HG03159 (cell line): Measurements from ENCODE around the gene SMARCC1.
"Not testable (repeated sequence)": the region's sequence is repeated elsewhere in the genome, so short reads cannot be mapped to it uniquely, and the experiment has no call there.

Experiments
- ATAC-seq: cut with Tn5 transposase; IDR thresholded peaks from one replicate; pipeline ENCODE4 v1.9.1; 2021; ENCODE audit warnings: mild to moderate bottlenecking, moderate library complexity; ENCODE audit not compliant: unreplicated experiment

The SMARCC1 gene

DNA sequence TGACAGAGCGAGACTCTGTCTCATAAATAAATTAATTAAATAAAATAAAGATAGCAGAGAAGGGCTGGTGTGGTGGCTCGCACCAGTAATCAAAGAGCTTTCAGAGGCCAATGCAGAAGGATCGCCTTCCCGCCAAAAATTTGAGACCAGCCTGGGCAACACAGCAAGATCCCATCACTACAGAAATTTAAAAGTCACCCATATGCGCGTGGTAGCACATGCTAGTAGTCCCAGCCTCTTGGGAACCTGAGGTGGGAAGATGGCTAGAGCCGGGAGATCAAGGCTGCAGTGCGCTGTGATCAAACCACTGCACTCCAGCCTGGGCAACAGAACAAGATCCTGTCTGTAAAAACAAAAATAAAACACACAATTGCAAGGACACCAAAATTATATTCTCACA, 9.6 kb downstream of the SMARCC1 start:
- no peak for ATAC-seq

DNA sequence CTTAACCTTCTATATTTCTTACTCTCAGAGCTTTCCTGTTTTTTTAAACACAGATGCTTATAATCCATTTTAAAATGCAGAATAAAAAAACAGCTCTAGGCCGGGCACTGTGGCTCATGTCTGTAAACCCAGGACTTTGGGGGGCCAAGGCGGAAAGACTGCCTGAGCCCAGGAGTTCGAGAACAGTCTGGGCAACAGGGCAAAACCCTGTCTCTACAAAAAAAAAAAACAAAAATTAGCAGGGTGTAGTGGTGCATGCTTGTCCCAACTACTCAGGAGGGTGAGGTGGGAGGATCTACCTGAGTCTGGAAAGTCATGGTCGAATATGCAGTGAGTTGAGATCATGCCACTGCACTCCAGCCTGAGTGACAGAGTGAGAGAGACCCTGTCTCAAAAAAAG, 15.5 kb downstream of the SMARCC1 start:
- no peak for ATAC-seq

DNA sequence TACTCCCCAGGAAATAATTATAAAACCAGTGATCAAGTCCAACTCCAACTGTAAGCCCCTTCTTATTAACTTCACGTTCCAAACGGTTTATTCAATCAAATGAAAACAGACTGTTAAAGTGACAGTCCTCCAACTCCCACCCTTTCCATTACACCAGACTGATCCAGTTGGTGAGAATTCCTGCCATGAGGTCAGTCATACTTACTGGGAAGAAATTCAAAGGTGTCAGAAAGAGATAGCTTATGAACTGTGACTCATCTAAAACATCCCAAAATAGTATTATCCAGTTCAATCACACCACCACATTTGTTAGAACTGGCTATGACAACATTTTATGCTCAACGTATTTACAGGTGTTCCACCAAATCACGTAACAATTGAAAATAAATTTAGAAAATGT, 19.5 kb downstream of the SMARCC1 start:
- ATAC-seq = no peak

DNA sequence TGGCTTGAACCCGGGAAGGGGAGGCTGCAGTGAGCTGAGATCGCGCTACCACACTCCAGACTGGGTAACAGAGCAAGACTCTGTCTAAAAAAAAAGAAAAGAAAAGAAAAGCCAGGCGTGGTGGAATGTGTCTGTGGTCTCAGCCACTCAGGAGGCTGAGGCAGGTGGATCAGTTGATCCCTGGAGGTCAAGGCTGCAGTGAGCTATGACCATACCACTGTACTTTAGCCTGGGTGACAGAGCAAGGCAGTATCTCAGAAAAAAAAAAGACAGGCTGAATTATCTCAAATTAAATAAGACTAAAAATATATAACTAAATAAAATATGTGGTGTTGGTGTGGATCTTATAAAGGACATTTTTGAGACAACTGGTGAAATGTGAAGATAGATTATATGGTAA, 20.6 kb downstream of the SMARCC1 start:
- no peak for ATAC-seq

DNA sequence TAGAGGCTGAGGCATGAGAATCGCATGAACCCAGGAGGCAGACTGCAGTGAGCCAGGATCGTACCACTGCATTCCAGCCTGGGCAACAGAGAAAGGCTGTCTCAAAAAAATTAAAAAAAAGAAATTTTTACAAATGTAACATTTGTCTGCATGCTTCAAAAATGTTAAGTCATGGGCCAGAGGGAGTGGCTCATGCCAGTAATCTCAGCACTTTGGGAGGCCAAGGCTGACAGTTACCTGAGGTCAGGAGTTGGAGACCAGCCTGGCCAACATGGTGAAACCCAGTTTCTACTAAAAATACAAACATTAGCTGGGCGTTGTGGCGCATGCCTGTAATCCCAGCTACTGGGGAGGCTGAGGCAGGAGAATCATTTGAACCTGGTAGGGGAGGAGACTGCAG, 21.5 kb downstream of the SMARCC1 start:
- not testable (repeated sequence) for ATAC-seq

DNA sequence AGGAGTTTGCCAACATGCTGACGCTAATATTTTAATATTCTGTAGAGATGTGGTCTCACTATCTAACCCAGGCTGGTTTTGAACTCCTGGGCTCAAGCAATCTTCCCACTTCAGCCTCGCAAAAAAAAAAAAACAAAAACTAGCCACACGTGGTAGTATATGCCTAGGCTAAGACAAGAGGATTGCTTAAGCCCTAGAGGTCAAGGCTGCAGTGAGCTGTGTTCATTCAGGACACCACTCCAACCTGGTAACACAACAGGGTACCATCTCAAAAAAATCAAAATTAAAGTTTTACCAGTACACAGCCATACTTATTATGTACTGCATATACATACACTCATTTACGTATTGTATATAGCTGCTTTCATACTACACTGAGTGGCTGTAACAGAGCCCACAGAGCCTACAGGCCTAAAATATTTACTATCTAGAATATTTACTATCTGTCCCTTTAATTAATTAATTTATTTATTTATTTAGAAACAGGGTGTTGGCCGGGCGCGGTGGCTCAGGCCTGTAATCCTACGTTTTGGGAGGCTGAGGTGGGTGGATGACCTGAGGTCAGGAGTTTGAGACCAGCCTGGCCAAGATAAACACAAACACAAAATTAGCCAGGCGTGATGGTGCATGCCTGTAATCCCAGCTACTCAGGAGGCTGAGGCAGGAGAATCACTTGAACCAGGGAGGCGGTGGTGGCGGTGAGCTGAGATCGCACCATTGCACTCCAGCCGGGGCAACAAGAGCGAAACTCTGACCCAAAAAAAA, 23.2 kb downstream of the SMARCC1 start:
- no peak for ATAC-seq

DNA sequence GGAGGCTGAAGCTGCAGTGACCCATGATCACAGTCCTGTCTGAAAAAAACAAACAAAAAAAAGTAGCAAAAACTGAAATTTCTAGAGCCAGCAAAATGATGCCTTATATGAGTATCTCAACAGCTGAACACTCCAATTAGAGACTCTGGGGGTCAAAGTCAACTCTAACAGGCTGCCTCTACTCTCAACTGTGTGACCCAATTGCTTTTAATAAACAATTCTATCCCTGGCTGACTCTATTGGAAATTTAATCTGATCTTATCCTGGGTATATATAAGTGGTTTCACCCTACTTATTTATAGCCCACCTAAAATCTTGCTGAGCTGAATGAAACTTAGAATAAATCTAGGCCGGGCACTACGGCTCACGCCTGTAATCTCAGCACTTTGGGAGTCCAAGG, 29.0 kb downstream of the SMARCC1 start:
- ATAC-seq = no peak

DNA sequence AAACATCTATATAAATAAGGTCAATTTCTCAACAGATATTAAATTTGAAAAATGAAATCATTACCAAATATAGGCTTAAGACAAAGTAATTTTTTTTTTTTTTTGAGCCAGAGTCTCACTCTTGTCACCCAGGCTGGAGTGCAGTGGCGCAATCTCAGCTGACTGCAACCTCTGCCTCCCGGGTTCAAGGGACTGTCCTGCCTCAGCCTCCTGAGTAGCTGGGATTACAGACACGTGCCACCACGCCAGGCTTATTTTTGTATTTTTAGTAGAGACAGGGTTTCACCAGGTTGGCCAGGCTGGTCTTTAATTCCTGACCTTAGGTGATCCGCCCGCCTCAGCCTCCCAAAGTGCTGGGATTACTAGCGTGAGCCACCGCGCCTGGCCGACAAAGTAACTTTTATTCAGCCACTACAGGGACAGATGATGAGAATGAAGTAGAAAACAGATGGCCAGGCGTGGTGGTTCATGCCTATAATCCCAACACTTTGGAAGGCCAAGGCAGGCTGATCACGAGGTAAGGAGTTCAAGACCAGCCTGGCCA, 30.8 kb downstream of the SMARCC1 start:
- not testable (repeated sequence) for ATAC-seq

DNA sequence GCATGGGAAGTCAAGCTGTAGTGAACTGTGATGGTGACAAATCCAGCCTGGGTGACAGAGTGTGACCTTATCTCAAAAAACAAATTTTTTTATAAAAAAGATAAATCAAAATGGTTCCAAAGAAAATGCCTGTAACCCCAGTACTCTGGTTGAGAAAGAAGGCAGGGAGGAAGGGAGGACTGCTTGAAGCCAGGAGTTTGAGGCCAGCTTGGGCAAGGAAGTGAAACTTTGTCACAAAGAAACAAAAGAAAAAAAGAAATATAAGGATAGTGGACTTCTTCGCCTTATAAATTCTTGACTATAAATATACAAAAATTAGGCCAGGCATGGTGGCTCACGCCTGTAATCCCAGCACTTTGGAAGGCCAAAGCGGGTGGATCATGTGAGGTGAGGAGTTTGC, 34.1 kb downstream of the SMARCC1 start:
- ATAC-seq = no peak

DNA sequence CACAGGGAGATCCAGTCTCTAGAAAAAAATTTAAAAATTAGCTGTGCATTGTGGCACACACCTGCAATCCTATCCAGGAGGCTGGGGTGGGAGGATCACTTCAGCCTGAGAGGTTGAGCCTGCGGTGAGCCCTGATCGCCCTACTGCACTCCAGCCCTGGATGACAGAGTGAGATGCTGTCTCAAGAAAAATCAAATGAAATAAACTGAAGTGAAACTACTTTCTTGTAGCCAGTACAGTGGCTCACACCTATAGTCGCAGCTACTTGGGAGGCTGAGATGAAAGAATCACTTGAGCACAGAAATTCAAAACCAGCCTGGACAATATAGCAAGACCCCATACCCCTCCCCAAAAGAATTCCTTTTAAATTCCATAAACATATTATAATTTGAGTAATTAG, 35.4 kb downstream of the SMARCC1 start:
- no peak for ATAC-seq

DNA sequence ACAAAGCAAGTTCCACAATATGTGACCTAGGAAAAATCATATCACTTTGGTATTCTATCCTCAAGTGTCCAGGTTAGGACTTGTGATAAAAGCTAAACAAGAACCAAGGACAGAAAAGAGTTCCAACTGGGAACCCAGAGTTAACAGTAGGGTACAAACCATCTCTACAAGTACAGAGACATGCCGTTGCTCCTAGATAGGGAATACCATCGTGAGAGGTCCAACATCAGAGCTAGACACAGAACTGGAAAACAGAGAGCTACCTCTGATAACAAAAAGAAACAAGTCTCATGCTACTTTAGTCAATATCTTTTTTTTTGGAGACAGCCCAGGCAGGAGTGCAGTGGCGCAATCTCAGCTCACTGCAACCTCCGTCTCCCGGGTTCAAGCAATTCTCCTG, 37.8 kb downstream of the SMARCC1 start:
- ATAC-seq = no peak

DNA sequence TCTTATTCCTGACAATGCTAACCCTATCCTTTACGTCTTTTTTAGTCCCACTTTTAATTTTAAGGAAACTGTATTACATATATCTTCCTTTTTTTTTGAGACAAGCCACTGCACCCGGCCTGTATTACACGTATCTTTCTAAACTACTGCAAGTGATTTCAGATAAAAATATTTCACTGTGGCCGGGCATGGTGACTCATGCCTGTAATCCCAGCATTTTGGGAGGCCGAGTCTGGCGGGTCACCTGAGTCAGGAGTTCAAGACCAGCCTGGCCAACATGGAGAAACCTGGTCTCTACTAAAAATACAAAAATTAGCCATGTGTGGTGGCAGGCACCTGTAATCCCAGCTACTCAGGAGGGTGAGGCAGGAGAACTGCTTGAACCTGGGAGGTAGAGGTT, 38.3 kb downstream of the SMARCC1 start:
- not testable (repeated sequence) for ATAC-seq

DNA sequence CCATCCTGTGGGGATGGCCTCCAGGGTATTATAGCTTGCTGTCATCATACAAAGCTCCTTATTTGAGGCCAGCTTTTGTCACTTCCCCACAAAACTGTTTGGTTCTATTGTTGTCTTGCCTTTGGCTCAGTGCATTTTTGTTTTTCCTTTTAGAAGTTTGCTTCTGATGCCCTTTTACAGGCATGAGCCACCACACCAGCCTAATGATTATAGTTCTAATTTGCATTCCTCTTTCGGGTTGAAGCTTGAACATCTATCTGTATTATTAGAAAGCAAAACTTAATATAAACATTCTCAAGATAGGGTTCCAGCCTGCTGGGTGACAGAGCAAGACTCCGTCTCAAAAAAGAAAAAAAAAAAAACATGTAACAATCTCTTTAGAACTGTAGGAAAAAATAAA, 39.8 kb downstream of the SMARCC1 start:
- ATAC-seq = peak; percentile 58

DNA sequence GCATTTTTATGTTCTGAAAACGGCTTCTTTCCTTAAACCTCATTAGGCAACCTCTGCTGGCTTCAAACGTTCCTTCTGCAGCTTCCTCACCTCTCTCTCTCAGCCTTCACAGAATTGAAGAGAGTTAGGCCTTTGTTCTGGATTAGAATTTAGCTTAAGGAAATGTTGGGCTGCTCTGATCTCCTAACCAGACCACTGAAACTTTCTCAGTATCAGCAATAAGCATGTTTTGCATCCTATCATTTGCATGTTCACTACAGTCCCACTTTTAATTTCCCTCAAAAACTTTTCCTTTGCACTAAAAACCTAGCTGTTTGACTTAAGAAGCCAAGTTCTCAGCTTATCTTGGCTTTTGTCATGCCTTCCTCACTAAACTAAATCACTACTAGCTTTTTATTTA, 49.5 kb downstream of the SMARCC1 start:
- no peak for ATAC-seq

DNA sequence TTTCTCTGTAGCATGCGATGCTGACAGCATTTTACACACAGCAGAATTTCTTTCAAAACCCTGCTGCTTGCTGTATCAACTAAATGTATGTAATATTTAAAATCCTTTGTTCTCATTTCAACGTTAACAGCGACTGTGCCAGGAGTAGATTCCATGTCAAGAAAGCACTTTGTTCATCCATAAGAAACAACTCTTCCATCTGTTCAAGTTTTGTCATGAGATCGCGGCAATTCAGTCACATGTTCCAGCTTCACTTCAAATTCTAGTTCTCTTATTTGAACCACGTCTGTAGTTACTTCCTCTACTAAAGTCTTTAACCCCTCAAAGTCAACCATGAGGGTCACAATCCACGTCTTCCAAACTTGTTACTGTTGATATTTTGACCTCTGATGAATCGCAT, 50.6 kb downstream of the SMARCC1 start:
- ATAC-seq = no peak

DNA sequence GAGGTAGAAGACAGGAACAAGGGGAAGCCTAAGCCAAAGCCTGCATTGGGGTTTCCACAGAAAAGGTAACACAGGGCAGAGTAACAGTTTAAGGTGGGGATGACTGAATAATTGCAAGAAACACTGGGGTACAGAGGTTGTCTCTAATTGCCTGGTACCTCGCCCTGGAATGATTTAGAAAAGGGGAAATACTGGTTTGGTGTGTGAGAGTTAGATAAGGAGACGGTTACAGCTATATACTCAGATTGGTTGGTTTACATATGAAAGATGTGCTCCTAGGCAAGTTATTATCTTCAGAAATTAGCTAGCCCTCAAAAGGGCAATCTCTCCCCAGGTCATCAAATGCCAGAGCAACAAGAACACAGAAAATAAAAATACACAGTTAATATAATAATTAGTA, 58.8 kb downstream of the SMARCC1 start:
- ATAC-seq = no peak

DNA sequence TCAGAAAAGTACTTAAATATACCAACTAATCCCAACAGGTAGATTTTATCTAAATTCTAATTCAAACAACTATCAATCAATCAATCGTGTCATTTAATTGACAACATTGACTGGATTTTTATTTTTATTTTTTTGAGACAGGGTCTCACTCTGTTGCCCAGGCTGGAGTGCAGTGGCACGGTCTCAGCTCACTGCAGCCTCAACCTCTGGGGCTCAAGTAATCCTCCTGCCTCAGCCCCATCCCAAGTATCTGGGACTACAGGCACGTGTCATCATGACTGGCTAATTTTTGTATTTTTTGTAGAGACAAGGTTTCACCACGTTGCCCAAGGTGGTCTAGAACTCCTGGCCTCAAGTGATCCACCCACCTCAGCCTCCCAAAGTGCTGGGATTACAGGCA, 64.2 kb downstream of the SMARCC1 start:
- not testable (repeated sequence) for ATAC-seq

DNA sequence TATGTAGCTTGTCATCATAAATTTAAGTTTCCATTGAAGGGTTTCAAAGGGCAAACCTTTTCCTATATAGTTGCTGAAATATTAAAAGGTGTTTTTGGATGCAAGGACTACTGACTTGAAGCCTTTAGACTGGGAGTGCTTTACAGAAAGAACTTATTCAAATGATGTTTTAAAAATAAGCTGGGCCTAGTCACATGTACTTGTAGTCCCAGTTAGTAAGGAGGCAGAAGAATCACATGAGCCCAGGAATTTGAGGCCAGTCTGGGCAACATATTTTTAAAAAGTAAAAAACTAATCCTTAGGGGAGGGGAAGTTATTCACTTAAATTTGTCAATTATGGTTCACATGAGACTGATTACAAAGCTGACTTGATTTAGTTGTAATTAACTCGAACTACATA, 65.0 kb downstream of the SMARCC1 start:
- ATAC-seq = no peak

DNA sequence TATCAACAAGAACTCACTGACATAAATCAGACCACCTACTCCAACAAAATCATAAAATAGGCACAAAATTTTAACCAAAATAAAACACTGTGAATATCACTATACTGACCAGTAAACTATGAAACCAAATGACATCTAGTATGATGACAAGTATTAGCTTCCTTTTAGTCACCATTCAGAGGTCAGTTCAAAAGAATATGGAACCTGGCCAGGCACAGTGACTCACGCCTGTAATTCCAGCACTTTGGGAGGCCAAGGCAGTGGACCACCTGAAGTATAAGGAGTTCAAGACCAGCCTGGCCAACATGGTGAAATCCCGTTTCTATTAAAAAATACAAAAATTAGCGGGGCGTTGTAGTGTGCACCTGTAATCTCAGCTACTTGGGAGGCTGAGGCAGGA, 65.8 kb downstream of the SMARCC1 start:
- no peak for ATAC-seq

DNA sequence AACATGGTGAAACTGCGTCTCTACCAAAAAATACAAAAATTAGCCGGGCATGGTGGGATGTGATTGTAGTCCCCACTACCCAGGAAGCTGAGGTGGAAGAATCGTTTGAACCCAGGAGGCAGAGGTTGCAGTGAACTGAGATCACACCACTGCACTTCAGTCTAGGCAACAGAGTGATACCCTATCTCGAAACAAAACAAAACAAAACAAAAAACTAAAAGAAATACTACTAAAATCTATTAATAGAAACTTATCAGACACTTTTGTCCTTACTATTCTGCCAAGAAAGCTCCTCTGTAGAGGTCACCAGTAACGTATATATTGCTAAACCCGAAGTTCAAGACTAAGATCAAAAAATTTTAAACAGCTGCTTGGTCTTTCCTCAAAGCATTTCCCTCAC, 67.1 kb downstream of the SMARCC1 start:
- no peak for ATAC-seq

DNA sequence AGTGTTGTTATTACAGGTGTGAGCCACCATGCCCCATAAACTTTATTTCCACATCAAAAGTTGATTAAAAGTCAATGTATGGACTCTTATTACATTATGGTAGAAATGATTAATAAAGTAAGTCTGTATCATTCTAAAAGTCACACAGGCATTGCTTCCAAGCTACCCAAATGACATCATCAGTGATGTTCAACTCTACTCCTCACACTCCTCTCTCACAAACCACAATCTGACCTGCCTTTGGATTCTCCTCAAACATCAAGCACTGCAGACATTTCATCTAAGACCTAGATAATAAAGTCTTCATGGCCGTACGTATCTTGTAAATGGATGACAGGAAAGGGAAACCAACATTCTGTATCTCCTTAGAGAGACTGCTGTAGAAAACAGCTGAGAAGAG, 68.0 kb downstream of the SMARCC1 start:
- no peak for ATAC-seq

DNA sequence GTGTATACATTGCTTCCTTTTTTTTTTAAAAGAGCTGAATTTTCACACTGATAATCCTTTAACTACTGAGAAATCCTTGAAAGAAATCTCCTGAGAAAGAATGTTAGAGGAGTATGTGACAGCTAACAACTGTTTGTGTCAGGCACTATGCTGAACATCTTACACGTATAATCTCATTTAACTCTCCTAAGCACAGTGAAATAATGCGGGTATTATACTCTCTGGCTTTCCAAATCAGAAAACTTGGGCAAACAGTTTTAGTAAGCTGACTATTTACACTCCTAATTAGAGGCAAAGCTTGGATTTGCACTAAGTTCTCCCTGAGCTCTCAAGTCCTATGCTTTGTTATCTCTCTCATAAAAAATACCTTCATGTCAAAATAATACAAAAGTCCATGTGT, 69.3 kb downstream of the SMARCC1 start:
- no peak for ATAC-seq

DNA sequence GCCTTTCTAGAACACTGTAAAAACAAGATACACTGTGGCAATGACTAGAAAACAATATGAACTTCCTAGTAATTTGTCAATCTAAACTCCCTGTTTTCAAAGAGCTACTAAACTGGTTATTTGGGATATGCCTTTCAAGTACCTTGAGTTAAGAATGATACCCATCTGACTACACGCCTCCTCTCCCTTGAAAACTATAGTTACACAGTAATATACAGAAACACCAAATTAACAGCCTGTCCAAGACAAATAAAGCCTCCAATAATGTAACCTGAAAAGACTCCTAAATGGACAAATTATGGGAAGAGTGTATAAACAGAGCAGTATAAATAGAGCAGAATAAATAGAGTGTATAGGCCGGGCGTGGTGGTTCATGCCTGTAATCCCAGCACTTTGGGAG, 70.1 kb downstream of the SMARCC1 start:
- no peak for ATAC-seq
